Measurements from ENCODE around the gene FAM162A. TPM values are rescaled to one million over a fixed set of nuclear protein-coding genes. Genes with fewer than 3 reads are reported as not detected.

The FAM162A gene
- total RNA-seq, 1 donor from 2014 or later, result 31.2 TPM

DNA sequence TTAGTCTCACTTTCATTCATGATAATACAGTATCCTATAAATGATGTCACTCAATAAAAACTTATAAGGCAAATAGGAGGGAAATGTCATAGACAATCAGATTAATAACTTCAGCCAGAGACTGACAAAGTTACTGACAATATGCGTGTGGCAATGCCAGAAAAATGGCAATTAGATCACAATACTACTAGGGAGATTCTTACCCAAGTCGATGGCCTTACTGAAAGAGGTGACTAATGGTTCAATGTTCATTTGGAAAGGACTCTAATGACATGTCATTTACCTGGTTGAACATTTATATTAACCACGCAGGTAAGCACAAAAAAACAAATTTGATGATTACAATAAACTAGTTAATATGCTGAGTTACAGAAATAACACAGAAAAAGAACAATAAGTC lies 77.8 kb downstream of the FAM162A start:
- TF ChIP-seq, protein P1, sequence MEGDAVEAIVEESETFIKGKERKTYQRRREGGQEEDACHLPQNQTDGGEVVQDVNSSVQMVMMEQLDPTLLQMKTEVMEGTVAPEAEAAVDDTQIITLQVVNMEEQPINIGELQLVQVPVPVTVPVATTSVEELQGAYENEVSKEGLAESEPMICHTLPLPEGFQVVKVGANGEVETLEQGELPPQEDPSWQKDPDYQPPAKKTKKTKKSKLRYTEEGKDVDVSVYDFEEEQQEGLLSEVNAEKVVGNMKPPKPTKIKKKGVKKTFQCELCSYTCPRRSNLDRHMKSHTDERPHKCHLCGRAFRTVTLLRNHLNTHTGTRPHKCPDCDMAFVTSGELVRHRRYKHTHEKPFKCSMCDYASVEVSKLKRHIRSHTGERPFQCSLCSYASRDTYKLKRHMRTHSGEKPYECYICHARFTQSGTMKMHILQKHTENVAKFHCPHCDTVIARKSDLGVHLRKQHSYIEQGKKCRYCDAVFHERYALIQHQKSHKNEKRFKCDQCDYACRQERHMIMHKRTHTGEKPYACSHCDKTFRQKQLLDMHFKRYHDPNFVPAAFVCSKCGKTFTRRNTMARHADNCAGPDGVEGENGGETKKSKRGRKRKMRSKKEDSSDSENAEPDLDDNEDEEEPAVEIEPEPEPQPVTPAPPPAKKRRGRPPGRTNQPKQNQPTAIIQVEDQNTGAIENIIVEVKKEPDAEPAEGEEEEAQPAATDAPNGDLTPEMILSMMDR (conservative IDR thresholded peaks at IDR 0.05; ENCODE audit: low read depth, low read length), result no peak
- no peak for DNase-seq (ENCODE audit: low read depth)
- H3K4me3 ChIP-seq (ENCODE audit: low read depth, low read length), result no peak overlapping the region

Other genes starting within 250 kb of the FAM162A start
- gene CASR, start 200.5 kb upstream of the FAM162A start, total RNA-seq, result 0.06 TPM in 1 of 2 replicates, not detected in the other
- gene CSTA, start 58.9 kb upstream of the FAM162A start, total RNA-seq, result not detected in 2 replicates
- gene MIX23, start 951 bp upstream of the FAM162A start, total RNA-seq, result 40.7 and 43.2 TPM in 2 replicates
- gene WDR5B, start 31.9 kb downstream of the FAM162A start, total RNA-seq, result 1.3 and 3.2 TPM in 2 replicates
- 14.8 and 17.9 TPM in 2 replicates for gene KPNA1, start 130.8 kb downstream of the FAM162A start, total RNA-seq
- gene PARP9, start 180.1 kb downstream of the FAM162A start, total RNA-seq, result 12.6 and 16.9 TPM in 2 replicates
- 22.8 and 23.9 TPM in 2 replicates for gene DTX3L, start 180.2 kb downstream of the FAM162A start, total RNA-seq
- gene PARP15, start 193.5 kb downstream of the FAM162A start, total RNA-seq, result 0.07 TPM in 1 of 2 replicates, not detected in the other

All from epithelial cell of proximal tubule (primary cell).